A549 (cell line): ENCODE data around the gene DNAAF5.

ENCODE experiments used
- BHLHE40 ChIP-seq: IDR thresholded peaks from 2 replicates; pipeline ENCODE4 v1.6.1; 2012; ENCODE audit warnings: low read depth, low read length, inconsistent platforms
- CEBPB ChIP-seq, 2 experiments: fragments of >200 bp in 1 of 2; sonication (Bioruptor Twin) in 1 of 2; formaldehyde crosslinking in 1 of 2; IDR thresholded peaks; 2 replicates each; pipeline ENCODE4 v1.6.1; 2012 to 2016
- CHD2 ChIP-seq: fragments of 150-350 bp; IDR thresholded peaks from 2 replicates; pipeline ENCODE4 v1.6.1; 2014; ENCODE audit warnings: low read length; ENCODE audit not compliant: partially characterized antibody
- EHF ChIP-seq: fragments of 250-450 bp; sonication (Bioruptor Pico); IDR thresholded peaks from 2 replicates; pipeline ENCODE4 v1.5.0; 2020; ENCODE audit warnings: mild to moderate bottlenecking
- EP300 ChIP-seq, 2 experiments: fragments of >200 bp; sonication (Bioruptor Twin); formaldehyde crosslinking; IDR thresholded peaks; 2 replicates in 1 of 2; 3 replicates in 1 of 2; pipeline ENCODE4 v1.6.1; 2016 to 2017
- GATA3 ChIP-seq: IDR thresholded peaks from 2 replicates; pipeline ENCODE4 v1.6.1; 2012; ENCODE audit warnings: borderline replicate concordance
- HOXA7 ChIP-seq: fragments of 250-450 bp; sonication (Bioruptor Pico); IDR thresholded peaks from 2 replicates; pipeline ENCODE4 v1.5.0; 2020; ENCODE audit warnings: mild to moderate bottlenecking, moderate library complexity
- JUN ChIP-seq, 2 experiments: fragments of >200 bp; sonication (Bioruptor Twin); formaldehyde crosslinking; IDR thresholded peaks; 2 replicates in 1 of 2; 3 replicates in 1 of 2; pipeline ENCODE4 v1.6.1; 2016 to 2017
- JUNB ChIP-seq: fragments of >200 bp; sonication (Bioruptor Twin); formaldehyde crosslinking; IDR thresholded peaks from 2 replicates; pipeline ENCODE4 v1.6.1; 2016
- MAZ ChIP-seq: fragments of 150-350 bp; IDR thresholded peaks from 2 replicates; pipeline ENCODE4 v1.6.1; 2014; ENCODE audit warnings: antibody characterized with exemption, low read depth, low read length, borderline replicate concordance
- MYC ChIP-seq: IDR thresholded peaks from 2 replicates; pipeline ENCODE4 v1.6.1; 2012; ENCODE audit warnings: mild to moderate bottlenecking, inconsistent platforms, low read length, improper control_type of control experiment, borderline replicate concordance
- POLR2A ChIP-seq: IDR thresholded peaks from 2 replicates; pipeline ENCODE4 v1.6.1; 2012; ENCODE audit warnings: mild to moderate bottlenecking, low read length
- RAD21 ChIP-seq, 2 experiments: fragments of >200 bp in 1 of 2; sonication (Bioruptor Twin) in 1 of 2; formaldehyde crosslinking in 1 of 2; IDR thresholded peaks in 1 of 2; conservative IDR thresholded peaks in 1 of 2; 2 replicates in 1 of 2; 3 replicates in 1 of 2; pipeline ENCODE4 v1.6.1; 2012 to 2018; ENCODE audit warnings: inconsistent platforms in 1 of 2
- TF ChIP-seq, protein P1 (sequence below): fragments of >200 bp; sonication (Bioruptor Twin); formaldehyde crosslinking; IDR thresholded peaks from 3 replicates; pipeline ENCODE4 v1.5.1; 2016

GRCh38 chr7:716222-716621, 10.3 kb upstream of the DNAAF5 start:
- TF ChIP-seq MAZ (no peak), GATA3 (no peak), EP300 (IDR thresholded peaks at IDR 0.05) (no peak), JUN (IDR thresholded peaks at IDR 0.05) (no peak), RAD21 (conservative IDR thresholded peaks at IDR 0.05 in 1 of 2, IDR thresholded peaks at IDR 0.05 in 1 of 2) (no peak), POLR2A (no peak), CHD2 (no peak), EHF (CRISPR knock-in tag) (no peak), MYC (no peak), BHLHE40 (no peak), CEBPB (IDR thresholded peaks at IDR 0.05) (no peak), JUNB (no peak), HOXA7 (CRISPR knock-in tag) (no peak)
- TF ChIP-seq, protein P1, sequence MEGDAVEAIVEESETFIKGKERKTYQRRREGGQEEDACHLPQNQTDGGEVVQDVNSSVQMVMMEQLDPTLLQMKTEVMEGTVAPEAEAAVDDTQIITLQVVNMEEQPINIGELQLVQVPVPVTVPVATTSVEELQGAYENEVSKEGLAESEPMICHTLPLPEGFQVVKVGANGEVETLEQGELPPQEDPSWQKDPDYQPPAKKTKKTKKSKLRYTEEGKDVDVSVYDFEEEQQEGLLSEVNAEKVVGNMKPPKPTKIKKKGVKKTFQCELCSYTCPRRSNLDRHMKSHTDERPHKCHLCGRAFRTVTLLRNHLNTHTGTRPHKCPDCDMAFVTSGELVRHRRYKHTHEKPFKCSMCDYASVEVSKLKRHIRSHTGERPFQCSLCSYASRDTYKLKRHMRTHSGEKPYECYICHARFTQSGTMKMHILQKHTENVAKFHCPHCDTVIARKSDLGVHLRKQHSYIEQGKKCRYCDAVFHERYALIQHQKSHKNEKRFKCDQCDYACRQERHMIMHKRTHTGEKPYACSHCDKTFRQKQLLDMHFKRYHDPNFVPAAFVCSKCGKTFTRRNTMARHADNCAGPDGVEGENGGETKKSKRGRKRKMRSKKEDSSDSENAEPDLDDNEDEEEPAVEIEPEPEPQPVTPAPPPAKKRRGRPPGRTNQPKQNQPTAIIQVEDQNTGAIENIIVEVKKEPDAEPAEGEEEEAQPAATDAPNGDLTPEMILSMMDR = no peak
